Stimulated activated CD4-positive, alpha-beta T cell treated with anti-CD3 and anti-CD28 coated beads, TNF-alpha, amount 100 ng/mL, for 1 hour (primary cell): Measurements from ENCODE around the gene ZNF521.
"Not testable (repeated sequence)": the region's sequence is repeated elsewhere in the genome, so short reads cannot be mapped to it uniquely, and the experiment has no call there.

Source experiments
- DNase-seq, 3 donors: peaks; one replicate each; pipeline ENCODE4 v3.0.0-alpha.2; 2020; ENCODE audit warnings: low read depth in 3 of 3, low spot score in 1 of 3

Gene ZNF521

DNA sequence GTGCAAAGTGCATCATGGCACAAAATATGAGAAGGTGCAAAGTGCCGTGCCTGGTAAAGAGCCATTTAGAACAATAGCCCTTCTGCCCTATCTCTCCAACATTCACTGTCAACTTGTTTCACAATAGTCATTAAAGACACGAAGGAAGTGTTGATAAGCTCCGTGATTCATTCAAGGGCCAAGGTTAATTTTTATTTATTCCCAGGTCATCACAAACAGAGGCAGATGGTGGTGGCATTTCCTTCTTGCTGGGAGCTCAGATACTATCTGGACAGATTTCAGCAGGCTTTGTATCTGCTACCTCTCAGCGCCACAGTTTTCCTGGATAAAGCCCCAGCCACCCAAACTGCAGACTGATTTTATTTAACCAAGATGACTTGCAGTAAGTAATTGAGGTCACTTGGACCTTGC, 309.3 kb downstream of the ZNF521 start:
- DNase-seq, result no peak

DNA sequence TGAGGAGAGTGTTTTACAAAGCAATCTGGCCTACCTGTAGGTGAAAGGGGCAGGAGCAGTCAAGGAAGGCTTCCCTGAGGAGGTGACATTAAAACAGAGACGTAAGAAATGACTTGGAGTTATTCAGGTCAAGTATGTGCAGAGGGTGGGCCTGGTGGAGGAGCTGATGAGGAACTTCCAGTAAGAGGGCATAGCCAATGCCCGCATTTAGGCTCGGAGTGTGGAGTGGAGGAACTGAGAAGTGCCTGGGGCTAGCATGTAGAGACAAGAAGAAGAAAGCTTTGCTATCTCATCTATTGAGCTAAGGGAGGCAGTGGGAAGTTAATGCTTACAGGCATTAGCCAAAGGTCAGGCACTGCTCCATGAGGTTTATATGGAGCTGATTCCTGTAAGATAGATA, 312.2 kb downstream of the ZNF521 start:
- DNase-seq, result no peak

DNA sequence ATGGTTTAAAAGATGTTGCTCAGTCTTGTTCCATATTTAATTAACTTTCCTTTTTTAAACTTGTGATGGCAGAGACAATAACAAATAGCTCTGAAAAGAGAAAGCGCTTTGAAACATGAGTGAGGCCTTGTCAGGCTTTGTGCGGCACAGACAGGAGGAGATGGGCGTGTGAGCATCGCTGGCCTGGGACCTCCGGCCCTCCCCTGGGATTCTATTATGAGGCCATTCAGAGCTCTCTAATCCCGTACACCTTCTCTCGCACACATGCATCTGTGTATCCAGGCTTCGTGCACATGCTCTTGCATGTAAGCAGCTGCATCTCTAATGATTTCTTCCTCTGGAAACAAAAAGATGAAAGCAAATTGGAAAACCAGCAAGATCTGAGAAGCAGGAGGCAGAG, 313.7 kb downstream of the ZNF521 start:
- DNase-seq, result no peak

DNA sequence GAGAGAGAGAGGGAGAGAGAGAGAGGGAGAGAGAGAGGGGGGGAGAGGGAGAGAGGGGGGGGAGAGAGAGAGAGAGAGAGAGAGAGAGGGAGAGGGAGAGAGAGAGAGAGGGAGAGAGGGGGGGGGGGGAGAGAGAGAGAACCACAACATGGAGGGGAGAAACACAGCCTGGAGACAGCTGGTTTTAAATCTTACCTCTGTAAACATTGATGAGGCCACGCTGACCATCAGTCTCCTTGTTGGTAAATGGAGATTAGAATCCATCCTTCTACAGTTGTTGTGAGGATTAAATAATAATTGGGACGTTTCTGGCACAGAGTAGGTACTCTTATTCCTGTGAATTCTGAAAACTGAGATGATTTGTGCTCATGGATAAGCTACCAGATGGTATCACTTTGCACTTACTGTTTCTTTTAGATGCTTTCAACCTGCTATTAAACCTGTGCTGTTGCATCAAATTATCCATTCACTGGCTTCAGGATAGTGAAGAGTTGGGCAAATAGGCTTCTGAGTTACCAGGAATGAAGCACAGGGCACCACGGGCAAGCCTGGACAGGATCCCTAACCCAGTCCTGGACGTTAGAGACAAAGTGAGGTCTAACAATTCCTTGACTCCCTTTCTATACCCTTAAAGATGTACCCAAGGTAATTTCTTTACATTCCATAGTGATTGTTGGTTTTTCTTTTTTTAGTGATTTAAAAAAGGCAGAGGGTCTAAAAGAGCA, 318.1 kb downstream of the ZNF521 start:
- DNase-seq, result no peak

DNA sequence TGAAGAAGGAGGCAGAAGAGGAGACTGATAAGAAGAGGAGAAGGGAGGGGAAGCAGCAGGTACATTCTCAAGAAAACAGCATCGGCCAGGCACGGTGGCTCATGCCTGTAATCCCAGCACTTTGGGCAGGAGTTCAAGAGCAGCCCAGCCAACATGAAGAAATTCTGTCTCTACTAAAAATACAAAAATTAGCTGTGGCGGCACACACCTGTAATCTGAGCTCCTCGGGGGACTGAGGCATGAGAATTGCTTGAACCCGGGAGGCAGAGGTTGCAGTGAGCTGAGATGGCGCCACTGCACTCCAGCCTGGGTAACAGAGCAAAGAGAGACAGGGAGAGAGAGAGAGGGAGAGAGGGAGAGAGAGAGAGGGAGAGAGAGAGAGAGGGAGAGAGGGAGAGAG, 318.8 kb downstream of the ZNF521 start:
- DNase-seq, result not testable (repeated sequence)

DNA sequence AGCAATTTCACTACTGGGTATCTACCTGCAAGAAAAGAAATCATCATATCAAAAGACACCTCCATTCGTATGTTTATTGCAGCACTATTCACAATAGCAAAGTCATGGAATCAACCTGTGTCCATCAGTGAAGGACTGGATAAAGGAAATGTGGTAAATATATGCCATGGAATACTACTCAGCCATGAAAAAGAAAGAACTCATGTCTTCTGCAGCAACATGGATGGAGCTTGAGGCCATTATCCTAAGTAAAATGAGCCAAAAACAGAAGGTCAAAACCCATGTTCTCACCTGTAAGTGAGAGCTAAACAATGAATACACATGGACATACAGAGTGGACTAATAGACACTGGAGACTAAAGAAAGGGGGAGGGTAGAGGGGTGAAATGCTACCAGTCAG, 322.2 kb downstream of the ZNF521 start:
- no peak for DNase-seq

DNA sequence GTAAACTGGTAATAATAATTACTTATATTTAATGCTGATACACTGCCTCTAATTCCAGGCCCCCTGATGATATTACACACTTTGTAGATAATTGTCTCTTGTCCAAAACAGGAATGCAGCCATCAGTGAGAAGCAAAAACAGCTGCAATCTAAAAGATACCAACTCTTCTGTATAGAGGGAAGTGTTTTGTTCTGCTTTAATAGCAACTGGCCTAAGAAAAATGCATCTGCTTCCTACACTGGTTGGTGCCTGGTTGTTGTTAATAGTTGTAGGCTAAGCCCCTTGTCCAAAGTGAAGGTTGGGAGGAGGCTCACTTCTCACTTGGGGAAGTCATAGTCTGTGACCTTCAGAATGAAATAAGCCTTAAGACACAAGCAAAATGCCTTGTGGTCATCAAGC, 332.0 kb downstream of the ZNF521 start:
- DNase-seq, result no peak

DNA sequence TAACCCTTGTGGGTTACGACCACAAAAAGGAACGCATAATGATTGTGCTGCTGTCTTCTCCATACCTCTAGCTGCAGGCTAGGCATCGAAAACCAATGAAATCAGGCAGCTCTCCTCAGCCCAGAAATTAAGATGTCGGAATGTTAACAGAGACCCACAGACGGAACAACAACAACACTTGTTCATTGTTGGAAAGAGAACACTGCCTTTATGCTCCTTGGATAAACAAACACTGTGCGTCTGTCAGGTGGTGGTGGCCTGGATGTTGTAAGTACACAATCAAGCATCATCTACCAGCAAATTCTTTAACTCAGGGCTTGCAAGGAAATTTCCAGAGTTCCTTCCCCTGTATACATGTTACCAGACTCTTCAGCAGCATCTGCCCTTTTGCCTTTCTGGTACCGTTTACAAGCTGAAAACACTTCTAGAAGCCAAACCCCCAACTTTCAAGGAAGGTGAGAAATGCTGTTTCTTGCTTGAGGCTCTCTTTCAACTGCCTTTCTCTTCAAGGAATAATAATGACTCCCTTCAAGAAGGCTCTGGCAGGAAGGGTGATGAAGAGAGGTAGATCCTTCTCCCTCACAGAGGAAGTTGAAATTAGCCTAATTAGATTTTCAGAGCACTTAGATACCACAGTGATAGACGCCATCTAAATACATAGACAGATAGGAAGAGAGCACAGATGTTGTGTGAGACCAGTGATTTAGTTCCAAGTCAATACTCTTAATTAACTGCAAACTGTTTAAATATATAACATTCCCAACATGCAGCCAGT, 332.7 kb downstream of the ZNF521 start:
- no peak for DNase-seq

DNA sequence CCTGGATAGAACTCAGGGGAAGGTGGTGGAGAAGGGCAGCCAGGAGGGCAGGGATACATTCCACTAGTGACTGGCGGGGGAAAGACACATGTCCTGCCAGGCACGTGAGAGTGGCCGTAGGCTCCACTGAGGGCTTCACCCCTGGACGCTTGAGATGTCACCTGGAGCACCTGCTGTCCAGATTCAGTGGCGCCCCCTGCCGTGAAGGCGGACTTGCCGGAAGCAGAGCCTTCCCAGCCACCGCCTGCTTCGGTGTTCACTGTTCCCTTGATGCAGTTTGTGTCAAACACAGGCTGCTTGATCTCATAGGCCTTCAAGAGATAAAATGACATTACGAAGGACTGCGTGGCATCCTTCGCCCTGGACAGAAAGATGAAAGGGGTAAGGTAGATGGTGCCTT, 335.3 kb downstream of the ZNF521 start:
- no peak for DNase-seq

DNA sequence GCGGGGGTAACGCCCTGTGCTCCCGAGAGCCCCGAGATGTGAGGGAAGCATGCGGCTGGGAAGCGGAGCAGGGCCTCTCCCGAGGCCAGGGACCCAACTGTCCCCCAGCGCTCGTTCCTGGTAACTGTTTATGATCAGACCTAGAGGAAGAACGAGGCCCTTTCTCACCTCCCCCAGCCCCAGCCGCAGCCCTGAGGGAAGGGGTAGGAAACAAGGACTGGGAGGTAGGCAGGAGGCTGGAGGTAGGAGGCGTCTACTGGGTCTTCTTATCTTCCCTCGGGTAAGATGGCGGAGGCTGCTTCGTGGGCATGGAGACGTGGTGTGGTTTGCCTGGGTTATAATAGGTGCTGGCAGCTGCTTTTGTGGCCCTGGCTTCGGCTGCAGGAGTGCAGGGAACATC, 335.8 kb downstream of the ZNF521 start:
- no peak for DNase-seq
